Esophagus muscularis mucosa (tissue), 4 donors: ENCODE results near the gene NEU1.
"Not testable (repeated sequence)": the region's sequence is repeated elsewhere in the genome, so short reads cannot be mapped to it uniquely, and the experiment has no call there.

Source experiments
- EP300 ChIP-seq: sonication (generic); formaldehyde crosslinking; IDR thresholded peaks from one replicate; pipeline ENCODE4 v1.6.1; 2017; ENCODE audit warnings: antibody characterized with exemption
- POLR2AphosphoS5 ChIP-seq, 2 donors: sonication (generic); formaldehyde crosslinking; IDR thresholded peaks; one replicate each; pipeline ENCODE4 v1.6.1; 2017; ENCODE audit warnings: antibody characterized with exemption in 2 of 2
- TF ChIP-seq, protein P1 (sequence below), 3 experiments: fragments of 200-600 bp in 2 of 3; fragments of 450-650 bp in 1 of 3; sonication (generic) in 2 of 3; IDR thresholded peaks; one replicate each; pipeline ENCODE4 v1.5.1; 2017 to 2019; ENCODE audit warnings: antibody characterized with exemption in 3 of 3, mild to moderate bottlenecking in 2 of 3, moderate library complexity in 1 of 3

DNA sequence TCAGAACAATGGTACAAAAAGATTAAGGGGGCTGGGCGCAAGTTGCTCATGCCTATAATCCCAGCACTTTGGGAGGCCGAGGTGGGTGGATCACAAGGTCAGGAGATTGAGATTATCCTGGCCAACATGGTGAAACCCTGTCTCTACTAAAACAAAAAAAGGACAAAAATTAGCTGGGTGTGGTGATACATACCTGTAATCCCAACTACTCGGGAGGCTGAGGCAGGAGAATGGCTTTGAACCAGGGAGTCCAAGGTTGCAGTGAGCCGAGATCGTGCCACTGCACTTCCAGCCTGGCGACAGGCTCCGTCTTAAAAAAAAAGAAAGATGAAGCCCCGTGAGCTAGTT lies 22.9 kb downstream of the NEU1 start:
- TF ChIP-seq, protein P1, sequence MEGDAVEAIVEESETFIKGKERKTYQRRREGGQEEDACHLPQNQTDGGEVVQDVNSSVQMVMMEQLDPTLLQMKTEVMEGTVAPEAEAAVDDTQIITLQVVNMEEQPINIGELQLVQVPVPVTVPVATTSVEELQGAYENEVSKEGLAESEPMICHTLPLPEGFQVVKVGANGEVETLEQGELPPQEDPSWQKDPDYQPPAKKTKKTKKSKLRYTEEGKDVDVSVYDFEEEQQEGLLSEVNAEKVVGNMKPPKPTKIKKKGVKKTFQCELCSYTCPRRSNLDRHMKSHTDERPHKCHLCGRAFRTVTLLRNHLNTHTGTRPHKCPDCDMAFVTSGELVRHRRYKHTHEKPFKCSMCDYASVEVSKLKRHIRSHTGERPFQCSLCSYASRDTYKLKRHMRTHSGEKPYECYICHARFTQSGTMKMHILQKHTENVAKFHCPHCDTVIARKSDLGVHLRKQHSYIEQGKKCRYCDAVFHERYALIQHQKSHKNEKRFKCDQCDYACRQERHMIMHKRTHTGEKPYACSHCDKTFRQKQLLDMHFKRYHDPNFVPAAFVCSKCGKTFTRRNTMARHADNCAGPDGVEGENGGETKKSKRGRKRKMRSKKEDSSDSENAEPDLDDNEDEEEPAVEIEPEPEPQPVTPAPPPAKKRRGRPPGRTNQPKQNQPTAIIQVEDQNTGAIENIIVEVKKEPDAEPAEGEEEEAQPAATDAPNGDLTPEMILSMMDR (IDR thresholded peaks at IDR 0.05) = not testable (repeated sequence)
- not testable (repeated sequence) for TF ChIP-seq POLR2AphosphoS5 (IDR thresholded peaks at IDR 0.05); EP300
